Middle frontal gyrus (tissue), 1 donor: ENCODE data around the gene MEN1.
"Not testable (repeated sequence)": the region's sequence is repeated elsewhere in the genome, so short reads cannot be mapped to it uniquely, and the experiment has no call there.

ENCODE experiments used
- DNase-seq: peaks from one replicate; pipeline ENCODE4 v3.0.0-alpha.2; 2015; ENCODE audit warnings: low spot score; ENCODE audit errors: extremely low spot score

Gene MEN1

GRCh38 chr11:64845776-64846129 lies 35.4 kb upstream of the MEN1 start:
- DNase-seq: not testable (repeated sequence)

- no peak for DNase-seq
Measured at GRCh38 chr11:64845129-64845775, 34.9 kb upstream of the MEN1 start.

- DNase-seq: no peak
Measured at GRCh38 chr11:64844330-64845128, 34.2 kb upstream of the MEN1 start, which contains the start of gene CDC42BPG. CDC42BPG (minus strand) TSS chr11:64844653; CDS start chr11:64844569, 84 bp downstream.

- no peak for DNase-seq
Measured at GRCh38 chr11:64843686-64844329, 33.5 kb upstream of the MEN1 start.

- DNase-seq: no peak
Measured at GRCh38 chr11:64842851-64843685, 32.7 kb upstream of the MEN1 start.

GRCh38 chr11:64842366-64842759 lies 32.0 kb upstream of the MEN1 start:
- no peak for DNase-seq

- DNase-seq: no peak
Measured at GRCh38 chr11:64841592-64842365, 31.4 kb upstream of the MEN1 start.

- no peak for DNase-seq
Measured at GRCh38 chr11:64839887-64840782, 29.8 kb upstream of the MEN1 start.

- no peak for DNase-seq
Measured at GRCh38 chr11:64839335-64839734, 29.0 kb upstream of the MEN1 start.

- DNase-seq: no peak
Measured at GRCh38 chr11:64838600-64839334, 28.4 kb upstream of the MEN1 start.

GRCh38 chr11:64837887-64838351 lies 27.6 kb upstream of the MEN1 start:
- DNase-seq: no peak

GRCh38 chr11:64836448-64837072 lies 26.2 kb upstream of the MEN1 start:
- DNase-seq: no peak

GRCh38 chr11:64835616-64836447 lies 25.5 kb upstream of the MEN1 start:
- no peak for DNase-seq

GRCh38 chr11:64834723-64835615 lies 24.6 kb upstream of the MEN1 start:
- no peak for DNase-seq

GRCh38 chr11:64834031-64834722 lies 23.8 kb upstream of the MEN1 start:
- DNase-seq: no peak

- DNase-seq: no peak
Measured at GRCh38 chr11:64833509-64833908, 23.2 kb upstream of the MEN1 start.
